WTC11 (cell line): ENCODE measurements around the gene MRNIP.

Experiments
- ATF1 ChIP-seq: sonication (generic); formaldehyde crosslinking; IDR thresholded peaks from 2 replicates; pipeline ENCODE4 v1.8.1; 2023; ENCODE audit warnings: mild to moderate bottlenecking, moderate library complexity, missing genetic modification reagents
- CREB1 ChIP-seq: sonication (generic); formaldehyde crosslinking; IDR thresholded peaks from 2 replicates; pipeline ENCODE4 v1.8.0; 2023; ENCODE audit warnings: mild to moderate bottlenecking, missing genetic modification reagents
- CTCF ChIP-seq: fragments of 200-600 bp; IDR thresholded peaks from 2 replicates; pipeline ENCODE4 v1.8.0; 2022; ENCODE audit warnings: antibody characterized with exemption
- HMGXB4 ChIP-seq: sonication (generic); formaldehyde crosslinking; IDR thresholded peaks from 2 replicates; pipeline ENCODE4 v1.8.1; 2023; ENCODE audit warnings: mild to moderate bottlenecking, moderate library complexity, missing genetic modification reagents
- MYBL2 ChIP-seq: sonication (generic); formaldehyde crosslinking; IDR thresholded peaks from 2 replicates; pipeline ENCODE4 v1.8.1; 2023; ENCODE audit warnings: mild to moderate bottlenecking, moderate library complexity, missing genetic modification reagents
- PRDM15 ChIP-seq: sonication (generic); formaldehyde crosslinking; IDR thresholded peaks from 2 replicates; pipeline ENCODE4 v1.8.0; 2022; ENCODE audit warnings: missing genetic modification reagents
- SOX15 ChIP-seq: fragments of 250-450 bp; sonication (Bioruptor Pico); IDR thresholded peaks from 2 replicates; pipeline ENCODE4 v1.9.0; 2021; ENCODE audit warnings: mild to moderate bottlenecking
- SP1 ChIP-seq: sonication (generic); formaldehyde crosslinking; conservative IDR thresholded peaks from 2 replicates; pipeline ENCODE4 v1.8.1; 2022; ENCODE audit warnings: missing genetic modification reagents
- ZSCAN18 ChIP-seq: fragments of 250-450 bp; sonication (Bioruptor Pico); IDR thresholded peaks from 2 replicates; pipeline ENCODE4 v2.1.2; 2022; ENCODE audit warnings: mild to moderate bottlenecking, moderate library complexity

GRCh38 chr5:179879690-179880010 lies 21.0 kb upstream of the MRNIP start:
- TF ChIP-seq ZSCAN18 (CRISPR knock-in tag) (no peak), CTCF (no peak), PRDM15 (CRISPR knock-in tag) (no peak), MYBL2 (CRISPR knock-in tag) (no peak), HMGXB4 (no peak), CREB1 (CRISPR knock-in tag) (no peak), SP1 (CRISPR knock-in tag) (no peak), ATF1 (CRISPR knock-in tag) (no peak), SOX15 (CRISPR knock-in tag) (no peak)
